ENCODE measurements around the gene ANKRD33B. TPM values are rescaled to one million over a fixed set of nuclear protein-coding genes. Genes with fewer than 3 reads are reported as not detected.

The ANKRD33B gene
- polyA plus RNA-seq, 3 donors: 0.05 TPM; not detected in 2

DNA sequence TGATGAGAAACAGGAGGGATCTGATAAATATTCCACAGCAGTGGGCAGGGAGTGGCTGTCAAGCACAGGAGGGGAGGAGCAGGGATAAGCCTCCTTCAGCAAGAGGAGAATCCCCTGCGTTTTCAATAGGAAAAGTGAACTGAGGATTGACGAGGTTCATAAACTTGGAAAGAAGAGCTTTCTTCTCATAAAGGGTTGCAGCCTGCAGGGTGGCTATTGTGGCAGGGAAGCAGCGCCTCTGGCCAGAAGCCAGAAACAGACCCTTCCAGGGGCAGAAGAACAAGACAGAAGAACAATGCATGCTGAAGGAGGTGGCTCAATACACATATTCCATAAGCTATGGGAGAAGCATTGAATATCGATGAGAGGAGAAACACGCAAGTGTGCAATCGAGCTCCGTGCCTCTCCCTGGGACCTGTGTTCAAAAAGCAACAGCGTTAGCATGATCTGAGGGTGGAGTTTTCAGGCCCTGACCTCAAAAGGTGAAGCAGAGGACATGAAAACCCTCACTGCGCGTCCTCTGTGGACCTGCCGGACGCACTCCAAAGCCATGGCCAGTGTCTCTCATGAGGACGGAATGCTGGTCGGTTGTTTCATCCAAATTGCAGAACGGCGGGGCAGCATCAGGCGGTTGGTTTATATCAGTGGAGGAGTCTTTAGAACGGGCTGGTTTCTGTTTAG, 67.6 kb downstream of the ANKRD33B start:
- Histone ChIP-seq H3K36me3 (replicated peaks in 1 of 2; ENCODE audit: control insufficient read depth in 1 of 2, insufficient read depth in 2 of 2, low read length in 2 of 2) (no peaks in the 10 kb centered on the region), H4K20me1 (ENCODE audit: insufficient read depth, low read length) (no peaks in the 10 kb centered on the region), H3K4me1 (ENCODE audit: control insufficient read depth in 1 of 2, insufficient read depth in 2 of 2, low read length in 2 of 2) (peaks cover 69 to 76% of the 10 kb centered on the region in 2 donors), H3K27ac (ENCODE audit: low read depth in 1 of 2, low read length in 2 of 2) (peak overlapping the region; percentile 95 to 98), H2AFZ (ENCODE audit: insufficient read depth, low read depth, low read length, poor library complexity, severe bottlenecking) (peak overlapping the region; percentile 48), H3K79me2 (ENCODE audit: insufficient read depth, low read length) (peaks cover 8% of the 10 kb centered on the region), H3K4me3 (replicated peaks in 1 of 3; ENCODE audit: low read depth in 2 of 3, low read length in 3 of 3) (peak overlapping the region; percentile 27 to 71 (median 36)), H3K9ac (ENCODE audit: insufficient read depth, low read length, poor library complexity, severe bottlenecking) (peak overlapping the region; percentile 86), H3K9me3 (replicated peaks in 1 of 2; ENCODE audit: control insufficient read depth in 1 of 2, insufficient read depth in 1 of 2, low read length in 2 of 2) (no peaks in the 10 kb centered on the region), H3K4me2 (replicated peaks; ENCODE audit: extremely low read depth, low read length, poor library complexity, severe bottlenecking) (peak overlapping the region; percentile 78), H3K27me3 (ENCODE audit: control insufficient read depth in 2 of 2, insufficient read depth in 2 of 2, low read length in 2 of 2) (no peaks in the 10 kb centered on the region)
- Mint-ChIP-seq H3K36me3 (peaks cover 5% of the 10 kb centered on the region in 2 donors), H3K4me1 (peaks cover 77% of the 10 kb centered on the region), H3K9me3 (peaks cover 0 to 6% (median 2%) of the 10 kb centered on the region in 7 donors), H3K27me3 (ENCODE audit: low read depth in 3 of 3) (peaks cover 2 to 17% (median 6%) of the 10 kb centered on the region in 3 donors), H3K27ac (peak overlapping the region; percentile 97 to 99 (median 98)), H3K4me3 (peak overlapping the region; percentile 84 to 91)
- intact Hi-C loops (cut with micrococcal nuclease): loop anchor here (5.0 to 10.0 kb wide), 5 partner anchors 131 to 367 kb away; partner anchors contain the start of genes DAP (in 2 of the 2) and MARCHF6 (in 1 of the 2)
- no peak for TF ChIP-seq CTCF (IDR thresholded peaks at IDR 0.05)
- WGBS (ENCODE audit: insufficient coverage): 38% methylated on average over 14 of the region's 18 CpGs
- no peak for DNase-seq

DNA sequence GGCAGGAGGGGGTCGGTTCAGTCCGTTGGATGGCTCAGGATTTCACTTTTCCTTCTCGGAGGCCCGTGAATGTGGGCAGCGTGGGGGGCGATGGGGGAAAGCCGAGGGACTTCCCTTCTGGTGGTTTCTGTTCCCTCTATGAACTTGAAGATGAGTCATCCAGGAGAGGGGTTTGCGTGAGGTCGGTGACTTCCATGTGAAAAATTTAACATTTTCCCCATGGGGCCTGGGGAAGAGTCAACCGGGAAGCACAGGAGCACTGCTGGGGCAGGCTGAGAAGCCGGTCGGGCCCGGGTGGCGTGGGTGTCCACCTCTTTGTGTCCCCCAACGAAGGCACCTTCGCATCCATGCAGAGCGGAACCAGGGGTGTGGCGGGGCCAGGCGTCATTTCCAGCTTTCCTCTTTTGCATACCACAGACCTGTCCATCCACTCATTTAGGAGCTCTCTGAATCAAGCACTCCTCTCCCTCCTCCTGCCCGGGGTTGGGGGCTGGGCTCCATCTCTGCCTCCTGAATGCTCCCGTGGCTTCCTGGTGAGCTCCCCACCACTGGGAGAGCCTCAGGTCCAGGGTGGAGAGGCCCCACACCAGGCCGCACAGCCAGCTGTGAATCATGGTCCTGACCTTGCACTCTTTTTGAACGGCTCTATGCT, 68.4 kb downstream of the ANKRD33B start:
- Histone ChIP-seq H3K27ac (ENCODE audit: low read depth in 1 of 2, low read length in 2 of 2) (peak overlapping the region; percentile 95 to 98), H3K36me3 (replicated peaks in 1 of 2; ENCODE audit: control insufficient read depth in 1 of 2, insufficient read depth in 2 of 2, low read length in 2 of 2) (no peaks in the 10 kb centered on the region), H3K9ac (ENCODE audit: insufficient read depth, low read length, poor library complexity, severe bottlenecking) (peak overlapping the region; percentile 86), H3K4me1 (ENCODE audit: control insufficient read depth in 1 of 2, insufficient read depth in 2 of 2, low read length in 2 of 2) (peaks cover 61 to 68% of the 10 kb centered on the region in 2 donors), H2AFZ (ENCODE audit: insufficient read depth, low read depth, low read length, poor library complexity, severe bottlenecking) (peak overlapping the region; percentile 48), H3K4me3 (replicated peaks in 1 of 3; ENCODE audit: low read depth in 2 of 3, low read length in 3 of 3) (peak overlapping the region; percentile 27 to 71 (median 36)), H3K4me2 (replicated peaks; ENCODE audit: extremely low read depth, low read length, poor library complexity, severe bottlenecking) (peak overlapping the region; percentile 78), H3K27me3 (ENCODE audit: control insufficient read depth in 2 of 2, insufficient read depth in 2 of 2, low read length in 2 of 2) (no peaks in the 10 kb centered on the region), H3K9me3 (replicated peaks in 1 of 2; ENCODE audit: control insufficient read depth in 1 of 2, insufficient read depth in 1 of 2, low read length in 2 of 2) (no peaks in the 10 kb centered on the region), H4K20me1 (ENCODE audit: insufficient read depth, low read length) (no peaks in the 10 kb centered on the region), H3K79me2 (ENCODE audit: insufficient read depth, low read length) (peaks cover 8% of the 10 kb centered on the region)
- Mint-ChIP-seq H3K4me3 (peak overlapping the region; percentile 84 to 91), H3K36me3 (peaks cover 5% of the 10 kb centered on the region in 2 donors), H3K27me3 (ENCODE audit: low read depth in 3 of 3) (peaks cover 2 to 16% (median 6%) of the 10 kb centered on the region in 3 donors), H3K9me3 (peaks cover 0 to 5% (median 2%) of the 10 kb centered on the region in 7 donors), H3K27ac (peak overlapping the region; percentile 97 to 99 (median 98)), H3K4me1 (peaks cover 69% of the 10 kb centered on the region)
- peak; percentile 90 to 98 (median 93) for DNase-seq
- intact Hi-C loops (cut with micrococcal nuclease): loop anchor here (5.0 to 10.0 kb wide), 5 partner anchors 130 to 367 kb away; partner anchors contain the start of genes DAP (in 2 of the 2) and MARCHF6 (in 1 of the 2)
- TF ChIP-seq CTCF (IDR thresholded peaks at IDR 0.05): no peak
- WGBS (ENCODE audit: insufficient coverage): 3% methylated on average over 17 of the region's 23 CpGs

Data from CD14-positive monocyte (primary cell).